Ishikawa (cell line): Measurements from ENCODE around the gene NLRP5.
A peak's percentile ranks its signal among the peaks of the same experiment; 100 is the strongest.

ENCODE experiments used
- CEBPB ChIP-seq: IDR thresholded peaks from 2 replicates; pipeline ENCODE4 v1.6.1; 2012
- CREB1 ChIP-seq: IDR thresholded peaks from 2 replicates; pipeline ENCODE4 v1.6.1; 2012; ENCODE audit warnings: low read depth
- EGR1 ChIP-seq: IDR thresholded peaks from 2 replicates; pipeline ENCODE4 v1.6.1; 2012
- EP300 ChIP-seq: IDR thresholded peaks from 2 replicates; pipeline ENCODE4 v1.6.1; 2012; ENCODE audit warnings: borderline replicate concordance
- FOXM1 ChIP-seq: IDR thresholded peaks from 2 replicates; pipeline ENCODE4 v1.6.1; 2012; ENCODE audit warnings: low read depth, borderline replicate concordance
- NFIC ChIP-seq: IDR thresholded peaks from 2 replicates; pipeline ENCODE4 v1.6.1; 2012
- RAD21 ChIP-seq: IDR thresholded peaks from 2 replicates; pipeline ENCODE4 v1.6.1; 2012; ENCODE audit warnings: low read depth
- TAF1 ChIP-seq: IDR thresholded peaks from 2 replicates; pipeline ENCODE4 v1.6.1; 2012; ENCODE audit warnings: low read depth, mild to moderate bottlenecking
- TCF12 ChIP-seq: IDR thresholded peaks from 2 replicates; pipeline ENCODE4 v1.6.1; 2012; ENCODE audit warnings: low read depth
- TEAD4 ChIP-seq: IDR thresholded peaks from 2 replicates; pipeline ENCODE4 v1.6.1; 2012
- YY1 ChIP-seq: IDR thresholded peaks from 2 replicates; pipeline ENCODE4 v1.6.1; 2012; ENCODE audit warnings: low read depth
- ZBTB7A ChIP-seq: IDR thresholded peaks from 2 replicates; pipeline ENCODE4 v1.6.1; 2012; ENCODE audit warnings: low read depth
- TF ChIP-seq, protein P1 (sequence below): IDR thresholded peaks from 2 replicates; pipeline ENCODE4 v1.6.1; 2012
- TF ChIP-seq, protein P2 (sequence below): IDR thresholded peaks from 2 replicates; pipeline ENCODE4 v1.6.1; 2012
- TF ChIP-seq, protein P3 (sequence below): IDR thresholded peaks from 2 replicates; pipeline ENCODE4 v1.6.1; 2012; ENCODE audit warnings: low read depth, mild to moderate bottlenecking

NLRP5 gene

DNA sequence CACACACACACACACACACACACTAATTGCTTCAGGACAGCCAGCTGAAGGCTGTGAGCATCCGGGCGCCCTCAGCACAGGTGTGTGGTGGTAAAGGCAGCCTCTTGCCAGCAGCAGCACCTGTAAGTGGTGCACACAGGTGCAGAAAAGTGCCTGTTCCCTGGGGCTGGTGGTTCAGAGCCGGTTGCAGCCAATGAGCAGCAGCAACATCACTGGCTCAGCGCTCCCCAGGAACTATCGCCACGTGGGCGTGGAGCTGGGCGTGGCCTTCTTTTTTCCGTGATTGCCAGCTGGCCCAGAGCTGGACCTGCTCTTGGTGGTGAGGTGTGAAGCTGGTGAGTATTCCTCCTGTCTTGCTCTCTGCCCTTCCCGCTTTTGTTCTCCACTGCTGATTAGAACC, at the start of gene NLRP5:
Gene NLRP5 (plus strand): TSS at position 289 of the 400 bp plus-strand sequence.
- TF ChIP-seq, protein P1, sequence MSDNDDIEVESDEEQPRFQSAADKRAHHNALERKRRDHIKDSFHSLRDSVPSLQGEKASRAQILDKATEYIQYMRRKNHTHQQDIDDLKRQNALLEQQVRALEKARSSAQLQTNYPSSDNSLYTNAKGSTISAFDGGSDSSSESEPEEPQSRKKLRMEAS, result 0 out of 2 replicates have a peak, but pooled peaks have one; percentile 24
- no peak for TF ChIP-seq NFIC

DNA sequence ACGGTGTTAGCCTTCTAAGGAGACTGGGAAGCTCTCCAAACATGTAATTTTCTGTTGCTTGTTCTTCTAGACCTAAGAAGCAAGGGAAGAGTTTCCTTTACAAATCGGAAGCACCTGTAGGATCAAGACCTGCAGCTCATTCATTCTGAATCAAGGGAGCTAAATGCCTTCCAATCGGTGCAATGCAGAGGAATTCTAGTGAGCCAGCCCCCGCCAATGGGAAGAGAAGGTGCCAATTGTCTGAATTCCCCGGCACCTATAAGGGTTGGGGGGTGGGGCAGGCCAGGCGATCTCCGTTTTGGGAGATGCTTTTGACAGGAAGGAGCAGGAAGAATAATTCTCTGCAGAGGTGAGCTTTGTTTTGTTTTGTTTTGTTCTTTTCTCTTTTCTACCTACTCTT, 47.4 kb upstream of the NLRP5 start:
- TF ChIP-seq RAD21, result no peak
- TF ChIP-seq, protein P2, sequence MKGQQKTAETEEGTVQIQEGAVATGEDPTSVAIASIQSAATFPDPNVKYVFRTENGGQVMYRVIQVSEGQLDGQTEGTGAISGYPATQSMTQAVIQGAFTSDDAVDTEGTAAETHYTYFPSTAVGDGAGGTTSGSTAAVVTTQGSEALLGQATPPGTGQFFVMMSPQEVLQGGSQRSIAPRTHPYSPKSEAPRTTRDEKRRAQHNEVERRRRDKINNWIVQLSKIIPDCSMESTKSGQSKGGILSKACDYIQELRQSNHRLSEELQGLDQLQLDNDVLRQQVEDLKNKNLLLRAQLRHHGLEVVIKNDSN, result no peak
- no peak for TF ChIP-seq TAF1
- TF ChIP-seq YY1, result no peak
- TF ChIP-seq, protein P1, result no peak
- TF ChIP-seq TEAD4, result no peak
- TF ChIP-seq CREB1, result no peak
- no peak for TF ChIP-seq ZBTB7A
- no peak for TF ChIP-seq EGR1
- no peak for TF ChIP-seq EP300

DNA sequence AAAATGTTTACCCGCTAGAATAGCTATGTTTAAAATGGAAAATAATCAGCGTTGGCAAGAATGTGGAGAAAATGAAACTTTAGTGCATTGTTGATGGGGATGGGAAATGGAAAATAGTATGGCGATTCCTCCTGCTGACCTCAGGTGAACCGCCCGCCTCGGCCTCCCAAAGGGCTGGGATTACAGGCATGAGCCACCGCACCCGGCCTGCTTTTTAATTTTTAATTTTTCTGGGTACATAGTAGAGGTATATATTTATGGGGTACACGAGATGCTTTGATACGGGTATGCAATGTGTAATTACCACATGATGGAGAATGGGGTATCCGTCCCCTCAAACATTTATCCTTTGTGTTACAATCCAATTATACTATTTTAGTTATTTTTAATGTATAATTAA, 46.3 kb upstream of the NLRP5 start:
- TF ChIP-seq YY1 (no peak), EGR1 (no peak), CREB1 (no peak), ZBTB7A (no peak), RAD21 (no peak), TEAD4 (no peak)
- TF ChIP-seq, protein P2, result no peak

DNA sequence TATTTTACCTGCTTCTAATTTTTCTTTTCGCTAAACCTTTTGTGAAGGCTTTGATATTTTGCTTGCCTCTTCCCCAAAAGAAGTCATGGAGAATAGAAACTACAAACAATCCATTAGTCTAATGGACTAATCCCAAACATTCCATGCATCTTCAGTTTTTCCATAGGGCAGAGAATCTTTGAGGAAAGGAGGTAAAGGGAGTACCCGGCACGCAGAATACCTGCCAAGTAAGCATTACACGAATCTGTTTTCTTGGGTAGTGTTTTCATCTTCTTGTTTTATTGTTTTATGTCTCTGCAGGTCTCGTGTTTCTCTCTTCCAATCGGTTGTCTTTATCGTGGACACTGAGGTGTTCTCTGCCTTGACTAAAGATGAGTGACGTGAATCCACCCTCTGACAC, 39.0 kb upstream of the NLRP5 start, which contains the start of gene NLRP8:
Gene NLRP8 (plus strand): TSS at position 301 of the 400 bp plus-strand sequence.
- TF ChIP-seq CEBPB (no peak), TCF12 (no peak)

DNA sequence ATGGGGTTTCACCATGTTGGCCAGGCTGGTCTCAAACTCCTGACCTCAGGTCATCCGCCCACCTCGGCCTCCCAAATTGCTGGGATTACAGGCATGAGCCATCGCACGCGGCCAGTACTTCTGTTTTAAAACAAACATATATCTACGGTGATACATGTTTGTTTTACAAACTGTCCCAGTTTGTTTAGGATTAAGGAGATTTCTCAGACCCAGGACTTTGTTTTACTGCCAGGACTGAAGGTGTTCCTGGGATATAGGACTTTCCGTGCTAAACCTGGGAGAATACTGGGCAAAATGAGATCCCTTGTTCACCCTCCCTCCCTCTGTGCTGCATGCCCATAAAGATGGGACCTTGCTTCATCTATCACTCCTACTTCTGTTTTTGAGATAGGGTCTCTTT, 30.1 kb upstream of the NLRP5 start:
- TF ChIP-seq EP300 (no peak), CEBPB (no peak), ZBTB7A (no peak), NFIC (no peak), TCF12 (no peak), YY1 (no peak), TAF1 (no peak), CREB1 (no peak), EGR1 (no peak), RAD21 (no peak), TEAD4 (no peak), FOXM1 (no peak)
- TF ChIP-seq, protein P3, sequence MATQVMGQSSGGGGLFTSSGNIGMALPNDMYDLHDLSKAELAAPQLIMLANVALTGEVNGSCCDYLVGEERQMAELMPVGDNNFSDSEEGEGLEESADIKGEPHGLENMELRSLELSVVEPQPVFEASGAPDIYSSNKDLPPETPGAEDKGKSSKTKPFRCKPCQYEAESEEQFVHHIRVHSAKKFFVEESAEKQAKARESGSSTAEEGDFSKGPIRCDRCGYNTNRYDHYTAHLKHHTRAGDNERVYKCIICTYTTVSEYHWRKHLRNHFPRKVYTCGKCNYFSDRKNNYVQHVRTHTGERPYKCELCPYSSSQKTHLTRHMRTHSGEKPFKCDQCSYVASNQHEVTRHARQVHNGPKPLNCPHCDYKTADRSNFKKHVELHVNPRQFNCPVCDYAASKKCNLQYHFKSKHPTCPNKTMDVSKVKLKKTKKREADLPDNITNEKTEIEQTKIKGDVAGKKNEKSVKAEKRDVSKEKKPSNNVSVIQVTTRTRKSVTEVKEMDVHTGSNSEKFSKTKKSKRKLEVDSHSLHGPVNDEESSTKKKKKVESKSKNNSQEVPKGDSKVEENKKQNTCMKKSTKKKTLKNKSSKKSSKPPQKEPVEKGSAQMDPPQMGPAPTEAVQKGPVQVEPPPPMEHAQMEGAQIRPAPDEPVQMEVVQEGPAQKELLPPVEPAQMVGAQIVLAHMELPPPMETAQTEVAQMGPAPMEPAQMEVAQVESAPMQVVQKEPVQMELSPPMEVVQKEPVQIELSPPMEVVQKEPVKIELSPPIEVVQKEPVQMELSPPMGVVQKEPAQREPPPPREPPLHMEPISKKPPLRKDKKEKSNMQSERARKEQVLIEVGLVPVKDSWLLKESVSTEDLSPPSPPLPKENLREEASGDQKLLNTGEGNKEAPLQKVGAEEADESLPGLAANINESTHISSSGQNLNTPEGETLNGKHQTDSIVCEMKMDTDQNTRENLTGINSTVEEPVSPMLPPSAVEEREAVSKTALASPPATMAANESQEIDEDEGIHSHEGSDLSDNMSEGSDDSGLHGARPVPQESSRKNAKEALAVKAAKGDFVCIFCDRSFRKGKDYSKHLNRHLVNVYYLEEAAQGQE, result no peak
- TF ChIP-seq, protein P2, result no peak
- TF ChIP-seq, protein P1, result no peak

DNA sequence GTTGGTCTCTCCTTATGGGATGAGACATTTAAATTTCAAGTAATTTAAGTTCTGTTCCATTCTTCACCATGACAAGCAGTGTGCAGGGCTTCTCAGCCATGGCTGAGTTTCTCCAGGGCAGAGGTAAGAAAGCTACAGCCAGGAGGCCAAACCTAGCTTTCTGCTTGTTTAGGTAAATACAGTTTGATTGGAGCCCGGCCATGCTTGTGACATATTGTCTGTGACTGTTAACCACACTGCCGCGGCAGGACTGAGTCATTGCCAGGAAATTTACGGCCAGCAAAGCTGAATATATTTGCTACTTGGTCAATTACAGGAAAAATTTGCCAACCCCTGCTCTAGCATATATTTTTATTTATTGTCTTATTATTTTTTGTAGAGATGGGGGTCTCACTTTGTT, 28.2 kb upstream of the NLRP5 start:
- TF ChIP-seq TEAD4 (no peak), YY1 (no peak), CEBPB (no peak), TAF1 (no peak), ZBTB7A (no peak), EP300 (no peak), TCF12 (no peak), EGR1 (no peak), NFIC (no peak), FOXM1 (no peak), CREB1 (no peak), RAD21 (no peak)
- TF ChIP-seq, protein P1, result no peak
- TF ChIP-seq, protein P2, result no peak
- TF ChIP-seq, protein P3, result no peak
